ENCODE results near the gene ARHGAP25.

DNA sequence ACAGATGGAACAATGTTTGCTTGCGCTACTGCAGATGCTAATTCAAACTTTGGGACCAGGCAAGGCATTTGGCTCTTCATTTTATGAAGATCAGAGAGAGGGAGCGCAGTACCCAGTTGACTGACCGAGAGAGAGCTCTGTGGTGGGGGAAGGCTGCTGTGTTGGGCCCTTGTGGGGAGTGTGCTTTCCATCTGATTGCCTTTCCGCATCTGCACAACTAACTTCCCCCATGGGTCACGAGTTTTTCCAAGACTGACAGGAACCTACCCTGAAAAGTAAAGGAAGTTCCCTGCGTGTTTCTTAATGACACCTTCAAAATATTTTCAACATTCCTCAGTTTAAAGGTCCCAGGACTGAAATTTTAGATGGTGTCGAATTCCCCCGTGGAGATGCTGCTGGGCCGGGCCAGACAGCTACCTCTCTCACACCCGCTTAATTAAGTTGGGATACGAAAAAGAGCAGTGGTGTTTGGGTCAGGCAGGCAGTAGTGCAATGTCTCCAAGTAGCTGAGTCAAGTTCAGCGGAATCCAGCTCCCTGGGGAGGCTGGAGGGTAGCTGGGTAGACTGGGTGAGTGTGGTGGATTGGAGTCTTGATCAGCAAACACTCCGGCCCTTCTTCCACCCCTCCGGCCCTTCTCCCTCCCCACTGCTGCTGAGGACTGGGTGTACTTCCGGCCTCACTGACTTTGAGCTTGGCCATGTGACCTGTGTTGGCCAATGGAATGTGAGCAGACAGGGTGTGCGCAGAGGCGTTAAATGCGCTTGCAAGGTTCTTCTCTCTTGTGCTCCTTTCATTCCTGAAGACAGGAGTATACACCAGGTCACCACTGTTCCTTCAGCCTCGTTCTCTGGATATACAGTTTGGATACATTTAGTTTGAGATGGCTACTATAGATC lies 2.3 kb upstream of the ARHGAP25 start:
- TF ChIP-seq, protein P1, sequence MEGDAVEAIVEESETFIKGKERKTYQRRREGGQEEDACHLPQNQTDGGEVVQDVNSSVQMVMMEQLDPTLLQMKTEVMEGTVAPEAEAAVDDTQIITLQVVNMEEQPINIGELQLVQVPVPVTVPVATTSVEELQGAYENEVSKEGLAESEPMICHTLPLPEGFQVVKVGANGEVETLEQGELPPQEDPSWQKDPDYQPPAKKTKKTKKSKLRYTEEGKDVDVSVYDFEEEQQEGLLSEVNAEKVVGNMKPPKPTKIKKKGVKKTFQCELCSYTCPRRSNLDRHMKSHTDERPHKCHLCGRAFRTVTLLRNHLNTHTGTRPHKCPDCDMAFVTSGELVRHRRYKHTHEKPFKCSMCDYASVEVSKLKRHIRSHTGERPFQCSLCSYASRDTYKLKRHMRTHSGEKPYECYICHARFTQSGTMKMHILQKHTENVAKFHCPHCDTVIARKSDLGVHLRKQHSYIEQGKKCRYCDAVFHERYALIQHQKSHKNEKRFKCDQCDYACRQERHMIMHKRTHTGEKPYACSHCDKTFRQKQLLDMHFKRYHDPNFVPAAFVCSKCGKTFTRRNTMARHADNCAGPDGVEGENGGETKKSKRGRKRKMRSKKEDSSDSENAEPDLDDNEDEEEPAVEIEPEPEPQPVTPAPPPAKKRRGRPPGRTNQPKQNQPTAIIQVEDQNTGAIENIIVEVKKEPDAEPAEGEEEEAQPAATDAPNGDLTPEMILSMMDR (IDR thresholded peaks at IDR 0.05) = no peak
- no peak for TF ChIP-seq POLR2A (IDR thresholded peaks at IDR 0.05)
